Spleen (tissue), 11 donors: ENCODE results near the gene NCDN. TPM values are rescaled to one million over a fixed set of nuclear protein-coding genes. Genes with fewer than 3 reads are reported as not detected.

Source experiments
- DNase-seq: peaks from one replicate; pipeline ENCODE4 v3.0.0-alpha.2; 2020
- H3K27ac ChIP-seq, 8 donors: fragments of 200-600 bp; sonication (generic) in 7 of 8; 1 replicate in 4 of 8; 2 replicates in 4 of 8; pipeline versions ENCODE4 v1.5.0 to v1.8.0; 2016 to 2021; ENCODE audit warnings: inconsistent platforms in 4 of 8, mild to moderate bottlenecking in 4 of 8, moderate library complexity in 1 of 8
- H3K27me3 ChIP-seq, 7 donors: fragments of 200-600 bp; sonication (generic) in 6 of 7; replicated peaks in 1 of 7; 1 replicate in 4 of 7; 2 replicates in 3 of 7; pipeline versions ENCODE4 v1.5.0 to v1.8.0; 2016 to 2021; ENCODE audit warnings: inconsistent platforms in 3 of 7, mild to moderate bottlenecking in 1 of 7
- H3K36me3 ChIP-seq, 6 donors: fragments of 200-600 bp; sonication (generic) in 5 of 6; 1 replicate in 4 of 6; 2 replicates in 2 of 6; pipeline versions ENCODE4 v1.5.0 to v1.8.0; 2016 to 2021; ENCODE audit warnings: inconsistent platforms in 2 of 6
- H3K4me1 ChIP-seq, 6 donors: fragments of 200-600 bp; sonication (generic) in 5 of 6; 1 replicate in 3 of 6; 2 replicates in 3 of 6; pipeline versions ENCODE4 v1.5.0 to v1.8.0; 2016 to 2021; ENCODE audit warnings: inconsistent platforms in 3 of 6
- H3K4me3 ChIP-seq, 8 donors: fragments of 200-600 bp; sonication (generic) in 7 of 8; 1 replicate in 4 of 8; 2 replicates in 4 of 8; pipeline versions ENCODE4 v1.5.0 to v1.8.0; 2016 to 2021; ENCODE audit warnings: inconsistent platforms in 4 of 8, mild to moderate bottlenecking in 4 of 8, moderate library complexity in 2 of 8
- H3K9me3 ChIP-seq, 8 donors: fragments of 200-600 bp; sonication (generic) in 7 of 8; 1 replicate in 4 of 8; 2 replicates in 4 of 8; pipeline versions ENCODE4 v1.5.0 to v1.8.0; 2016 to 2021; ENCODE audit warnings: inconsistent platforms in 4 of 8
- POLR2A ChIP-seq, 3 donors: fragments of 450-650 bp; IDR thresholded peaks; one replicate each; pipeline ENCODE4 v1.5.1; 2017; ENCODE audit warnings: antibody characterized with exemption in 3 of 3, mild to moderate bottlenecking in 1 of 3
- POLR2AphosphoS5 ChIP-seq, 3 donors: sonication (generic); formaldehyde crosslinking; IDR thresholded peaks; one replicate each; pipeline ENCODE4 v1.5.1; 2017; ENCODE audit warnings: antibody characterized with exemption in 3 of 3
- WGBS, 5 donors: extraction: QIAGEN DNeasy Blood & Tissue Kit in 3 of 5; methylation state at CpG; one replicate each; pipeline versions ENCODE4 v1.1.5 to v1.1.7; 2013 to 2018; 5-methylcytosine and 5-hydroxymethylcytosine counted together
- intact Hi-C: fragments of 100-400 bp; cut with DNase I; formaldehyde crosslinking; loops from one replicate; pipeline ENCODE4 v1.15.0; 2023; ENCODE audit warnings: low total_unique reads
- polyA plus RNA-seq, 3 donors: library from polyadenylated mRNA; stranded (reverse); fragments of 200-250 nt; gene quantifications; one replicate each; pipeline ENCODE4 v1.2.1, GENCODE V29; 2013
- total RNA-seq, 7 donors: library from RNA; depleted of rRNA in 3 of 7; stranded (reverse); fragments of >200 nt in 3 of 7; fragmentation: NEBNext Ultra II Directional in 4 of 7; extraction: Animal tissue kit (Norgen Biotek cat#: 25700) in 4 of 7; gene quantifications; one replicate each; pipeline versions ENCODE4 v1.1.0 to v1.2.1, GENCODE V29; 2016 to 2021
- TF ChIP-seq, protein P1 (sequence below), 11 experiments: fragments of 200-600 bp in 7 of 11; fragments of 450-650 bp in 4 of 11; sonication (generic) in 4 of 11; IDR thresholded peaks in 8 of 11; conservative IDR thresholded peaks in 3 of 11; 1 replicate in 7 of 11; 2 replicates in 4 of 11; pipeline versions ENCODE4 v1.4.0 to v1.8.0; 2016 to 2021; ENCODE audit warnings: antibody characterized with exemption in 11 of 11, inconsistent platforms in 4 of 11, mild to moderate bottlenecking in 1 of 11
- donor health status: healthy with polysubstance abuse.
- donor health status: DM: no; HTN: no; CAD: no; lungs with moderate emphysema.
- donor health status: DM: no; HTN: no; CAD: no.
- donor health status: Bipolar disorder and iron deficiency.
- donor health status: healthy.
- donor health status: DM: no; HTN: no; CAD: no.
- donor health status: DM: yes; HTN: yes; CAD: no.

NCDN gene
- total and polyA plus RNA-seq, 10 donors, result 4.2 to 19.1 (median 16.5) TPM

DNA sequence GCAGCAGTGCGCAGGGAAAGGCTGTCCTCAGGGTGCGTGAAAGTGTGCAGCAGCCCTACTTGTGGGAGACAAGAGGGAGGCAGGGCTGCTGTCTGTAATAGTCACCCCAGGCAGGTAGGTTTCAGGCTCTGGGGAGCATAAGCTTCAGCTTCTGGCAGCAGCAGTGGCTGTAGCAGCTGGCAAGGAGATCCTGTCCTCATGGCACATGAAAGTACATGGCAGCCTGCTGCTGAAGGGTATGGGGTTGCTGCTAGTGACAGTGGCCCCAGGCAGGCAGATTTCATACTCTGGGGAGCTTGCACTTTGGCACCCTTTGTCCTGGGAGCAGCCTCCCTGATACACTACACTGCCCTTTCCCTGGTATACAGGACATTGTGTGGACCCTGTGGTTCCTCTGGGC lies 26.7 kb upstream of the NCDN start:
- H3K27me3 ChIP-seq, result no peaks in the 10 kb centered on the region
- H3K4me1 ChIP-seq, result peaks cover 0 to 13% (median 3%) of the 10 kb centered on the region in 6 donors
- peaks cover 0 to 34% (median 12%) of the 10 kb centered on the region in 6 donors for H3K36me3 ChIP-seq
- 96 to 100% (median 100%) methylated on average over 2 of the region's 2 CpGs for WGBS, 5 donors
- peaks cover 0 to 24% (median 12%) of the 10 kb centered on the region in 8 donors for H3K9me3 ChIP-seq
- intact Hi-C loops, result no loop called here
- no peak overlapping the region for H3K27ac ChIP-seq
- TF ChIP-seq, protein P1, sequence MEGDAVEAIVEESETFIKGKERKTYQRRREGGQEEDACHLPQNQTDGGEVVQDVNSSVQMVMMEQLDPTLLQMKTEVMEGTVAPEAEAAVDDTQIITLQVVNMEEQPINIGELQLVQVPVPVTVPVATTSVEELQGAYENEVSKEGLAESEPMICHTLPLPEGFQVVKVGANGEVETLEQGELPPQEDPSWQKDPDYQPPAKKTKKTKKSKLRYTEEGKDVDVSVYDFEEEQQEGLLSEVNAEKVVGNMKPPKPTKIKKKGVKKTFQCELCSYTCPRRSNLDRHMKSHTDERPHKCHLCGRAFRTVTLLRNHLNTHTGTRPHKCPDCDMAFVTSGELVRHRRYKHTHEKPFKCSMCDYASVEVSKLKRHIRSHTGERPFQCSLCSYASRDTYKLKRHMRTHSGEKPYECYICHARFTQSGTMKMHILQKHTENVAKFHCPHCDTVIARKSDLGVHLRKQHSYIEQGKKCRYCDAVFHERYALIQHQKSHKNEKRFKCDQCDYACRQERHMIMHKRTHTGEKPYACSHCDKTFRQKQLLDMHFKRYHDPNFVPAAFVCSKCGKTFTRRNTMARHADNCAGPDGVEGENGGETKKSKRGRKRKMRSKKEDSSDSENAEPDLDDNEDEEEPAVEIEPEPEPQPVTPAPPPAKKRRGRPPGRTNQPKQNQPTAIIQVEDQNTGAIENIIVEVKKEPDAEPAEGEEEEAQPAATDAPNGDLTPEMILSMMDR (IDR thresholded peaks at IDR 0.05 in 8 of 11, conservative IDR thresholded peaks at IDR 0.05 in 3 of 11), result no peak
- no peak for TF ChIP-seq POLR2AphosphoS5 (IDR thresholded peaks at IDR 0.05)
- no peak for DNase-seq
- no peak overlapping the region for H3K4me3 ChIP-seq

DNA sequence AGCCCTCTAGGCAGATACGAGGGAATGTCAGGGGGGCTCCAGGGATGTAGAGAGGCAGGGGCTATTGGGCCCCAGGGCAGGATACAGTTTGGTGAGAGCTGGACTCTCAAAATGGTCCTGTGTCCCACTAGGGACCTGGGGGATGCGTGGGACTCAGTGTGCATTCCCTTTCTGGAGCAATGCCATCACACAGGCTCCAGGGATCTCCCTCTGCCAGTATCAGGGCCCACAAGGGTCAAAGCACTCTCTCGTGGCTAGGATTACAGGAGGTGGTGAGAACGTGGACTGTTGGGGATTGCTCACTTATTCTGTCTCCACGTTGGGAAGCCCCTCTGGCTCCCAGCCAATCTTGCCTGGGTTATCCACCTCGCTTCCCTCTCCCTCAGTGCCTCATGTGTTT lies 26.2 kb upstream of the NCDN start:
- DNase-seq, result no peak
- TF ChIP-seq POLR2A (IDR thresholded peaks at IDR 0.05), result no peak
- no peak for TF ChIP-seq POLR2AphosphoS5 (IDR thresholded peaks at IDR 0.05)
- TF ChIP-seq, protein P1 (IDR thresholded peaks at IDR 0.05 in 8 of 11, conservative IDR thresholded peaks at IDR 0.05 in 3 of 11), result no peak
- Histone ChIP-seq H3K9me3 (peaks cover 0 to 24% (median 12%) of the 10 kb centered on the region in 8 donors), H3K27me3 (no peaks in the 10 kb centered on the region), H3K4me3 (no peak overlapping the region), H3K36me3 (peaks cover 0 to 34% (median 12%) of the 10 kb centered on the region in 6 donors), H3K4me1 (peaks cover 0 to 17% (median 3%) of the 10 kb centered on the region in 6 donors), H3K27ac (no peak overlapping the region)
- intact Hi-C loops, result no loop called here
- WGBS, 5 donors, result 88 to 94% (median 91%) methylated on average over 6 of the region's 6 CpGs

GRCh38 chr1:35532497-35533223 lies 24.9 kb upstream of the NCDN start:
- Histone ChIP-seq H3K9me3 (peaks cover 0 to 24% (median 12%) of the 10 kb centered on the region in 8 donors), H3K27ac (no peak overlapping the region), H3K4me3 (no peak overlapping the region), H3K27me3 (no peaks in the 10 kb centered on the region), H3K36me3 (peaks cover 0 to 34% (median 12%) of the 10 kb centered on the region in 6 donors), H3K4me1 (peaks cover 0 to 30% (median 13%) of the 10 kb centered on the region in 6 donors)
- no peak for TF ChIP-seq POLR2AphosphoS5 (IDR thresholded peaks at IDR 0.05)
- TF ChIP-seq, protein P1 (IDR thresholded peaks at IDR 0.05 in 8 of 11, conservative IDR thresholded peaks at IDR 0.05 in 3 of 11), result no peak
- TF ChIP-seq POLR2A (IDR thresholded peaks at IDR 0.05), result no peak
- WGBS, 5 donors, result 79 to 90% (median 87%) methylated on average over 1 of the region's 1 CpG
- intact Hi-C loops, result no loop called here
- DNase-seq, result no peak

DNA sequence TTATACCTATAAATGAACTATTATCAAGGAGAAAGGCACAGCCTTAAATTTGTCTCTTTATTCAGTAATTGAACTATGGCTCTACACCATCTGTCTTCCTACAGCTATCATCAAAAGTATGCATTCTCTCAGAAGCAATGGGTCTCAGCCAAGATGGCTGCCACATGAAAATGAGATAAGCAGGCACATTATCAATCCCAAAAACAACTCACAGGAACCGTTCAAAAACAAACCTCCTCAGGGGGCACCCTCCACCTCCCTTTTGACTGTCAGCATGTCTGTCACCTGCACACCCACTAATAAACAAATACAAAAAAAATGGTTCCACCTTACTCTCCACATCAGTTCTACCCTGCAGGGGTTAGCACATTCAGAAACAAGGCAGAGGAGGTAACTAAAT lies 24.0 kb upstream of the NCDN start:
- Histone ChIP-seq H3K27ac (no peak overlapping the region), H3K4me1 (peaks cover 0 to 39% (median 22%) of the 10 kb centered on the region in 6 donors), H3K36me3 (peaks cover 0 to 34% (median 12%) of the 10 kb centered on the region in 6 donors), H3K9me3 (peaks cover 0 to 24% (median 12%) of the 10 kb centered on the region in 8 donors), H3K4me3 (no peak overlapping the region), H3K27me3 (no peaks in the 10 kb centered on the region)
- 41 to 83% (median 65%) methylated on average over 1 of the region's 1 CpG for WGBS, 5 donors
- no peak for TF ChIP-seq POLR2A (IDR thresholded peaks at IDR 0.05)
- TF ChIP-seq, protein P1 (IDR thresholded peaks at IDR 0.05 in 8 of 11, conservative IDR thresholded peaks at IDR 0.05 in 3 of 11), result no peak
- no peak for TF ChIP-seq POLR2AphosphoS5 (IDR thresholded peaks at IDR 0.05)
- intact Hi-C loops, result no loop called here
- DNase-seq, result no peak
